ENCODE data around the gene CYSLTR2. TPM values are rescaled to one million over a fixed set of nuclear protein-coding genes. Genes with fewer than 3 reads are reported as not detected.

The CYSLTR2 gene
- total RNA-seq, 1 experiment from 2014 or later: not detected

- ATAC-seq: no peak
- H3K36me3 ChIP-seq (ENCODE audit: control insufficient read depth, insufficient read depth, low read length): no peaks in the 10 kb centered on the region
- BruUV-seq (replicated peaks): no TSS peak
Measured at GRCh38 chr13:48644951-48645350, 8.8 kb upstream of the CYSLTR2 start.

DNA sequence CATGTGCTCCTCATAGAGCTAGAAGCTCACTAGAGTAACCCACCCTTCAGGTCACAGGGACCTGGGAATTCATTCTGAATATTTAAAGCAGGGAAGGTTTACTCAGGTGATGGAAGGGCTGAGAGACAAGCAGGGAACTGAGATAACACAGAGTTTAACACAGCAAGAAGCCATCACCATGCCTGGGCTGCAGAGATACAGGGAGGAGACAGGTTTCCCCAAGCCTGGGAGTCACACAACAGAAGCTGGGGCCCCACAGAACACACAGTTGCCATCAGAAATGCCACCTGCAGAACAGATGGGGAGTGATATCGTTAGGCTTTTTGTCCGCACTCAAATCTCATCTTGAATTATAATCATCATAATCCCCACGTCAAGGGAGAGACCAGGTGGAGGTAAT, 7.9 kb upstream of the CYSLTR2 start:
- no peaks in the 10 kb centered on the region for H3K9me3 ChIP-seq (ENCODE audit: control insufficient read depth, insufficient read depth, low read depth, low read length)
- no TSS peak for BruUV-seq (replicated peaks)
- H3K4me1 ChIP-seq (ENCODE audit: control insufficient read depth, insufficient read depth, low read length): no peaks in the 10 kb centered on the region
- no peaks in the 10 kb centered on the region for H3K27me3 ChIP-seq (ENCODE audit: control insufficient read depth, insufficient read depth, low read length)
- H3K36me3 ChIP-seq (ENCODE audit: control insufficient read depth, insufficient read depth, low read length): no peaks in the 10 kb centered on the region
- ChIA-PET CTCF (no interaction called here), POLR2A (no interaction called here)
- no peak overlapping the region for H3K27ac ChIP-seq (ENCODE audit: low read length)
- DNase-seq (ENCODE audit: low read depth, low spot score) (no peak), ATAC-seq (no peak)
- intact Hi-C loops (cut with micrococcal nuclease; ENCODE audit: unreplicated experiment): no loop called here
- H3K4me3 ChIP-seq (ENCODE audit: low read depth in 2 of 2, low read length in 2 of 2): no peak overlapping the region
- in situ Hi-C loops (cut with HindIII; ENCODE audit: low pct_unique_long_range_greater_than_20kb, low sequenced_read_pairs): no loop called here
- TF ChIP-seq, protein P1, sequence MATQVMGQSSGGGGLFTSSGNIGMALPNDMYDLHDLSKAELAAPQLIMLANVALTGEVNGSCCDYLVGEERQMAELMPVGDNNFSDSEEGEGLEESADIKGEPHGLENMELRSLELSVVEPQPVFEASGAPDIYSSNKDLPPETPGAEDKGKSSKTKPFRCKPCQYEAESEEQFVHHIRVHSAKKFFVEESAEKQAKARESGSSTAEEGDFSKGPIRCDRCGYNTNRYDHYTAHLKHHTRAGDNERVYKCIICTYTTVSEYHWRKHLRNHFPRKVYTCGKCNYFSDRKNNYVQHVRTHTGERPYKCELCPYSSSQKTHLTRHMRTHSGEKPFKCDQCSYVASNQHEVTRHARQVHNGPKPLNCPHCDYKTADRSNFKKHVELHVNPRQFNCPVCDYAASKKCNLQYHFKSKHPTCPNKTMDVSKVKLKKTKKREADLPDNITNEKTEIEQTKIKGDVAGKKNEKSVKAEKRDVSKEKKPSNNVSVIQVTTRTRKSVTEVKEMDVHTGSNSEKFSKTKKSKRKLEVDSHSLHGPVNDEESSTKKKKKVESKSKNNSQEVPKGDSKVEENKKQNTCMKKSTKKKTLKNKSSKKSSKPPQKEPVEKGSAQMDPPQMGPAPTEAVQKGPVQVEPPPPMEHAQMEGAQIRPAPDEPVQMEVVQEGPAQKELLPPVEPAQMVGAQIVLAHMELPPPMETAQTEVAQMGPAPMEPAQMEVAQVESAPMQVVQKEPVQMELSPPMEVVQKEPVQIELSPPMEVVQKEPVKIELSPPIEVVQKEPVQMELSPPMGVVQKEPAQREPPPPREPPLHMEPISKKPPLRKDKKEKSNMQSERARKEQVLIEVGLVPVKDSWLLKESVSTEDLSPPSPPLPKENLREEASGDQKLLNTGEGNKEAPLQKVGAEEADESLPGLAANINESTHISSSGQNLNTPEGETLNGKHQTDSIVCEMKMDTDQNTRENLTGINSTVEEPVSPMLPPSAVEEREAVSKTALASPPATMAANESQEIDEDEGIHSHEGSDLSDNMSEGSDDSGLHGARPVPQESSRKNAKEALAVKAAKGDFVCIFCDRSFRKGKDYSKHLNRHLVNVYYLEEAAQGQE (IDR thresholded peaks at IDR 0.05; ENCODE audit: insufficient read depth in 1 of 2, low read depth in 2 of 2, low read length in 1 of 2): no peak
- TF ChIP-seq POLR2AphosphoS5 (IDR thresholded peaks at IDR 0.05; ENCODE audit: low read depth, low read length): no peak
- TF ChIP-seq TCF7L2 (IDR thresholded peaks at IDR 0.05; ENCODE audit: low read depth, low read length): no peak
- TF ChIP-seq, protein P2, sequence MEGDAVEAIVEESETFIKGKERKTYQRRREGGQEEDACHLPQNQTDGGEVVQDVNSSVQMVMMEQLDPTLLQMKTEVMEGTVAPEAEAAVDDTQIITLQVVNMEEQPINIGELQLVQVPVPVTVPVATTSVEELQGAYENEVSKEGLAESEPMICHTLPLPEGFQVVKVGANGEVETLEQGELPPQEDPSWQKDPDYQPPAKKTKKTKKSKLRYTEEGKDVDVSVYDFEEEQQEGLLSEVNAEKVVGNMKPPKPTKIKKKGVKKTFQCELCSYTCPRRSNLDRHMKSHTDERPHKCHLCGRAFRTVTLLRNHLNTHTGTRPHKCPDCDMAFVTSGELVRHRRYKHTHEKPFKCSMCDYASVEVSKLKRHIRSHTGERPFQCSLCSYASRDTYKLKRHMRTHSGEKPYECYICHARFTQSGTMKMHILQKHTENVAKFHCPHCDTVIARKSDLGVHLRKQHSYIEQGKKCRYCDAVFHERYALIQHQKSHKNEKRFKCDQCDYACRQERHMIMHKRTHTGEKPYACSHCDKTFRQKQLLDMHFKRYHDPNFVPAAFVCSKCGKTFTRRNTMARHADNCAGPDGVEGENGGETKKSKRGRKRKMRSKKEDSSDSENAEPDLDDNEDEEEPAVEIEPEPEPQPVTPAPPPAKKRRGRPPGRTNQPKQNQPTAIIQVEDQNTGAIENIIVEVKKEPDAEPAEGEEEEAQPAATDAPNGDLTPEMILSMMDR (IDR thresholded peaks at IDR 0.05): no peak
- no peak for TF ChIP-seq SIN3A (IDR thresholded peaks at IDR 0.05; ENCODE audit: borderline replicate concordance, insufficient read depth, low read depth, low read length)

More at GRCh38 chr13:48644951-48645350, 8.8 kb upstream of the CYSLTR2 start:
- H3K9me3 ChIP-seq (ENCODE audit: control insufficient read depth, insufficient read depth, low read depth, low read length): no peaks in the 10 kb centered on the region
- H3K4me3 ChIP-seq (ENCODE audit: low read depth in 2 of 2, low read length in 2 of 2): no peak overlapping the region
- no peak overlapping the region for H3K27ac ChIP-seq (ENCODE audit: low read length)
- no peak for DNase-seq (ENCODE audit: low read depth, low spot score)
- ChIA-PET CTCF (interaction anchor here (0.5 kb wide), 1 partner anchor 8 kb away, joined by 3 read pairs; no protein-coding TSS in a partner anchor), POLR2A (no interaction called here)
- intact Hi-C loops (cut with micrococcal nuclease; ENCODE audit: unreplicated experiment) (no loop called here), in situ Hi-C loops (cut with HindIII; ENCODE audit: low pct_unique_long_range_greater_than_20kb, low sequenced_read_pairs) (no loop called here)
- H3K27me3 ChIP-seq (ENCODE audit: control insufficient read depth, insufficient read depth, low read length): no peaks in the 10 kb centered on the region
- no peak for TF ChIP-seq TCF7L2 (IDR thresholded peaks at IDR 0.05; ENCODE audit: low read depth, low read length)
- TF ChIP-seq, protein P2 (IDR thresholded peaks at IDR 0.05): no peak
- no peak for TF ChIP-seq POLR2AphosphoS5 (IDR thresholded peaks at IDR 0.05; ENCODE audit: low read depth, low read length)
- TF ChIP-seq SIN3A (IDR thresholded peaks at IDR 0.05; ENCODE audit: borderline replicate concordance, insufficient read depth, low read depth, low read length): no peak
- TF ChIP-seq, protein P1 (IDR thresholded peaks at IDR 0.05; ENCODE audit: insufficient read depth in 1 of 2, low read depth in 2 of 2, low read length in 1 of 2): no peak
- no peaks in the 10 kb centered on the region for H3K4me1 ChIP-seq (ENCODE audit: control insufficient read depth, insufficient read depth, low read length)
